Measurements from ENCODE around the gene RPS6KB2. TPM values are rescaled to one million over a fixed set of nuclear protein-coding genes. Genes with fewer than 3 reads are reported as not detected.
"Not testable (repeated sequence)": the region's sequence is repeated elsewhere in the genome, so short reads cannot be mapped to it uniquely, and the experiment has no call there.

Gene RPS6KB2
- total and polyA plus RNA-seq, 7 donors = 27.1 to 70.2 (median 55.9) TPM

- peak; percentile 80 for DNase-seq
- intact Hi-C loops (cut with DNase I) = loop anchor here (2.0 to 5.0 kb wide), 2 partner anchors 68 to 81 kb away; partner anchors contain the start of genes AIP and TMEM134
- H3K9me3 ChIP-seq = no peaks in the 10 kb centered on the region
- 1 to 4% methylated on average over 27 of the region's 27 CpGs for WGBS, 2 donors
- peaks cover 23 to 38% (median 30%) of the 10 kb centered on the region in 4 donors for H3K36me3 ChIP-seq
- H3K27ac ChIP-seq = peak overlapping the region; percentile 92 to 93 (median 92)
- H3K4me3 ChIP-seq = peak overlapping the region; percentile 74 to 84 (median 76)
- peaks cover 0 to 46% (median 36%) of the 10 kb centered on the region in 4 donors for H3K4me1 ChIP-seq
- H3K27me3 ChIP-seq = peaks cover 0 to 25% (median 6%) of the 10 kb centered on the region in 3 donors
- no peak for TF ChIP-seq POLR2AphosphoS5 (IDR thresholded peaks at IDR 0.05)
- TF ChIP-seq POLR2A (IDR thresholded peaks at IDR 0.05) = no peak
- TF ChIP-seq CTCF (IDR thresholded peaks at IDR 0.05) = no peak
- TF ChIP-seq EP300 (IDR thresholded peaks at IDR 0.05) = no peak
Observed at GRCh38 chr11:67400942-67401494, 27.3 kb upstream of the RPS6KB2 start.

GRCh38 chr11:67401495-67402191, 26.7 kb upstream of the RPS6KB2 start, which contains the start of gene PPP1CA:
PPP1CA (minus strand) TSS chr11:67401858; CDS start chr11:67401782, 76 bp downstream.
- Histone ChIP-seq H3K36me3 (peaks cover 23 to 32% (median 27%) of the 10 kb centered on the region in 4 donors), H3K4me3 (peak within 1 kb of the TSS; percentile 74 to 84 (median 76)), H3K27me3 (peaks cover 0 to 31% (median 12%) of the 10 kb centered on the region in 3 donors), H3K4me1 (peaks cover 0 to 43% (median 36%) of the 10 kb centered on the region in 4 donors), H3K27ac (peak within 1 kb of the TSS; percentile 92 to 93 (median 92)), H3K9me3 (no peaks in the 10 kb centered on the region)
- 0 to 1% methylated on average over 73 of the region's 73 CpGs for WGBS, 2 donors
- TF ChIP-seq POLR2AphosphoS5 (IDR thresholded peaks at IDR 0.05) = peak; percentile 74 to 93 (median 90)
- no peak for TF ChIP-seq EP300 (IDR thresholded peaks at IDR 0.05)
- TF ChIP-seq CTCF (IDR thresholded peaks at IDR 0.05) = peak in 2 of 4 experiments; percentile 11 to 48
- peak in 1 of 2 donors; percentile 70 for TF ChIP-seq POLR2A (IDR thresholded peaks at IDR 0.05)
- intact Hi-C loops (cut with DNase I) = loop anchor here (1.0 to 5.0 kb wide), 4 partner anchors 19 to 104 kb away; partner anchors contain the start of genes AIP, PITPNM1 and TMEM134
- DNase-seq = peak; percentile 95

GRCh38 chr11:67402192-67402839, 26.0 kb upstream of the RPS6KB2 start:
- Histone ChIP-seq H3K4me3 (peak overlapping the region in 3 of 4 donors; percentile 74 to 84 (median 78)), H3K27ac (peak overlapping the region; percentile 92 to 93 (median 92)), H3K36me3 (peaks cover 21 to 25% (median 24%) of the 10 kb centered on the region in 4 donors), H3K4me1 (peaks cover 0 to 41% (median 33%) of the 10 kb centered on the region in 4 donors), H3K27me3 (peaks cover 0 to 38% (median 13%) of the 10 kb centered on the region in 3 donors)
- WGBS, 2 donors = 18 to 45% methylated on average over 19 of the region's 19 CpGs
- DNase-seq, H3K9me3 ChIP-seq: not testable (repeated sequence)
- intact Hi-C loops (cut with DNase I) = loop anchor here (1.0 to 5.0 kb wide), 3 partner anchors 18 to 103 kb away; partner anchors contain the start of genes AIP and PITPNM1

- not testable (repeated sequence) for H3K27ac ChIP-seq, H3K9me3 ChIP-seq, DNase-seq, H3K4me3 ChIP-seq
- peaks cover 0 to 41% (median 30%) of the 10 kb centered on the region in 4 donors for H3K4me1 ChIP-seq
- H3K27me3 ChIP-seq = peaks cover 0 to 46% (median 14%) of the 10 kb centered on the region in 3 donors
- 91 to 97% methylated on average over 9 of the region's 9 CpGs for WGBS, 2 donors
- H3K36me3 ChIP-seq = peaks cover 14 to 17% (median 16%) of the 10 kb centered on the region in 4 donors
- intact Hi-C loops (cut with DNase I) = loop anchor here (2.0 to 5.0 kb wide), 2 partner anchors 18 to 79 kb away; partner anchors contain the start of gene AIP
Observed at GRCh38 chr11:67403085-67403484, 25.2 kb upstream of the RPS6KB2 start.

- 54 to 74% methylated on average over 13 of the region's 13 CpGs for WGBS, 2 donors
- no peak for TF ChIP-seq EP300 (IDR thresholded peaks at IDR 0.05)
- TF ChIP-seq POLR2A (IDR thresholded peaks at IDR 0.05) = no peak
- TF ChIP-seq POLR2AphosphoS5 (IDR thresholded peaks at IDR 0.05) = no peak
- TF ChIP-seq CTCF (IDR thresholded peaks at IDR 0.05) = no peak
- peak overlapping the region in 1 of 4 donors; percentile 23 for H3K4me3 ChIP-seq
- intact Hi-C loops (cut with DNase I) = loop anchor here (5.0 kb wide), 1 partner anchor 78 kb away; the partner anchor contains the start of gene AIP
- no peaks in the 10 kb centered on the region for H3K9me3 ChIP-seq
- peaks cover 0 to 2% (median under 1%) of the 10 kb centered on the region in 4 donors for H3K36me3 ChIP-seq
- no peak for DNase-seq
- H3K27ac ChIP-seq = no peak overlapping the region
- peaks cover 13 to 62% (median 30%) of the 10 kb centered on the region in 3 donors for H3K27me3 ChIP-seq
- H3K4me1 ChIP-seq = peaks cover 0 to 30% (median 20%) of the 10 kb centered on the region in 4 donors
Observed at GRCh38 chr11:67404515-67405195, 23.6 kb upstream of the RPS6KB2 start.
